Upper lobe of right lung (tissue), 1 donor: ENCODE measurements around the gene GPR141. TPM values are rescaled to one million over a fixed set of nuclear protein-coding genes. Genes with fewer than 3 reads are reported as not detected.
"Not testable (repeated sequence)": the region's sequence is repeated elsewhere in the genome, so short reads cannot be mapped to it uniquely, and the experiment has no call there.

Source experiments
- ATAC-seq: fragments of 200-7000 bp; cut with Tn5 transposase; one replicate; pipeline ENCODE4 v1.9.1; 2020; ENCODE audit warnings: mild to moderate bottlenecking, moderate library complexity
- DNase-seq: peaks from one replicate; pipeline ENCODE4 v3.0.0-alpha.2; 2020
- H3K27ac ChIP-seq: fragments of 200-600 bp; one replicate; pipeline ENCODE4 v1.8.0; 2022
- H3K27me3 ChIP-seq: fragments of 200-600 bp; one replicate; pipeline ENCODE4 v1.8.0; 2022; ENCODE audit warnings: mild to moderate bottlenecking
- H3K36me3 ChIP-seq: fragments of 200-600 bp; one replicate; pipeline ENCODE4 v1.8.0; 2022
- H3K4me1 ChIP-seq: fragments of 200-600 bp; one replicate; pipeline ENCODE4 v1.8.0; 2022
- H3K4me3 ChIP-seq: fragments of 200-600 bp; one replicate; pipeline ENCODE4 v1.8.0; 2022; ENCODE audit warnings: mild to moderate bottlenecking
- H3K9me3 ChIP-seq: fragments of 200-600 bp; one replicate; pipeline ENCODE4 v1.8.0; 2022
- CTCF ChIP-seq: fragments of 200-600 bp; IDR thresholded peaks from one replicate; pipeline ENCODE4 v1.8.0; 2022; ENCODE audit warnings: antibody characterized with exemption
- intact Hi-C: fragments of 100-400 bp; cut with DNase I; formaldehyde crosslinking; loops from one replicate; pipeline ENCODE4 v1.11.0; 2022
- total RNA-seq: library from RNA; stranded (reverse); fragmentation: NEBNext Ultra II Directional; extraction: Animal tissue kit (Norgen Biotek cat#: 25700); gene quantifications from one replicate; pipeline ENCODE4 v1.2.1, GENCODE V29; 2021
- donor health status: DM: no; HTN: yes; CAD: no; lungs with severe emphysema.

GPR141 gene
- total RNA-seq, 1 donor from 2014 or later: 4.0 TPM

- no peak for TF ChIP-seq CTCF
- intact Hi-C loops: no loop called here
- Histone ChIP-seq H3K27ac (no peak overlapping the region), H3K36me3 (no peaks in the 10 kb centered on the region), H3K4me1 (peaks cover 11% of the 10 kb centered on the region), H3K4me3 (no peak overlapping the region), H3K27me3 (no peaks in the 10 kb centered on the region), H3K9me3 (no peaks in the 10 kb centered on the region)
- no peak for ATAC-seq
- no peak for DNase-seq
These were observed 19.8 kb downstream of the GPR141 start for GRCh38 chr7:37703361-37703760.

GRCh38 chr7:37704328-37704833 lies 20.8 kb downstream of the GPR141 start:
- not testable (repeated sequence) for H3K27me3 ChIP-seq

GRCh38 chr7:37705976-37706375 lies 22.4 kb downstream of the GPR141 start:
- no peaks in the 10 kb centered on the region for H3K27me3 ChIP-seq
- H3K4me3 ChIP-seq: no peak overlapping the region
- TF ChIP-seq CTCF: no peak
- DNase-seq (no peak), ATAC-seq (no peak)
- peaks cover 11% of the 10 kb centered on the region for H3K4me1 ChIP-seq
- H3K36me3 ChIP-seq: no peaks in the 10 kb centered on the region
- no peak overlapping the region for H3K27ac ChIP-seq
- H3K9me3 ChIP-seq: no peaks in the 10 kb centered on the region
- intact Hi-C loops: no loop called here

More at GRCh38 chr7:37704328-37704833, 20.8 kb downstream of the GPR141 start:
- ATAC-seq, H3K4me3 ChIP-seq, H3K27ac ChIP-seq, intact Hi-C loops, H3K9me3 ChIP-seq, DNase-seq, H3K36me3 ChIP-seq: not testable (repeated sequence)
- H3K4me1 ChIP-seq: peaks cover 11% of the 10 kb centered on the region

- intact Hi-C loops: no loop called here
- no peak for TF ChIP-seq CTCF
- ATAC-seq: peak; percentile 66
These were observed 23.2 kb downstream of the GPR141 start for GRCh38 chr7:37706804-37707203.

GRCh38 chr7:37707754-37708485 lies 24.4 kb downstream of the GPR141 start:
- peaks cover 3% of the 10 kb centered on the region for H3K4me1 ChIP-seq
- H3K27me3 ChIP-seq: no peaks in the 10 kb centered on the region
- H3K27ac ChIP-seq: no peak overlapping the region
- no peak overlapping the region for H3K4me3 ChIP-seq
- intact Hi-C loops: no loop called here
- DNase-seq (no peak), ATAC-seq (no peak)
- H3K9me3 ChIP-seq: no peaks in the 10 kb centered on the region
- no peak for TF ChIP-seq CTCF
- H3K36me3 ChIP-seq: no peaks in the 10 kb centered on the region

More at GRCh38 chr7:37706804-37707203, 23.2 kb downstream of the GPR141 start:
- no peak for DNase-seq
- Histone ChIP-seq H3K36me3 (no peaks in the 10 kb centered on the region), H3K4me3 (no peak overlapping the region), H3K27ac (no peak overlapping the region), H3K27me3 (no peaks in the 10 kb centered on the region), H3K9me3 (no peaks in the 10 kb centered on the region), H3K4me1 (peaks cover 9% of the 10 kb centered on the region)

GRCh38 chr7:37709631-37710509 lies 26.3 kb downstream of the GPR141 start:
- no peak overlapping the region for H3K27ac ChIP-seq
- ATAC-seq: no peak
- H3K4me1 ChIP-seq: no peaks in the 10 kb centered on the region
- H3K4me3 ChIP-seq: no peak overlapping the region
- no peaks in the 10 kb centered on the region for H3K36me3 ChIP-seq
- no peaks in the 10 kb centered on the region for H3K9me3 ChIP-seq
- no peak for TF ChIP-seq CTCF
- no peaks in the 10 kb centered on the region for H3K27me3 ChIP-seq
- DNase-seq: no peak
- intact Hi-C loops: no loop called here
